Breast epithelium (tissue), 4 donors: ENCODE data around the gene RHOJ. TPM values are rescaled to one million over a fixed set of nuclear protein-coding genes. Genes with fewer than 3 reads are reported as not detected.

Experiments used
- DNase-seq, 2 donors: peaks; one replicate each; pipeline ENCODE4 v3.0.0-alpha.2; 2019; ENCODE audit warnings: low spot score in 2 of 2
- H3K27ac ChIP-seq, 2 donors: fragments of 200-600 bp; sonication (generic) in 1 of 2; one replicate each; pipeline ENCODE4 v1.5.1; 2016 to 2019; ENCODE audit warnings: mild to moderate bottlenecking in 1 of 2
- H3K27me3 ChIP-seq, 2 donors: fragments of 200-600 bp; sonication (generic) in 1 of 2; one replicate each; pipeline versions ENCODE4 v1.5.1 to v1.6.0; 2017 to 2019; ENCODE audit warnings: control low read depth in 1 of 2, mild to moderate bottlenecking in 1 of 2
- H3K36me3 ChIP-seq: fragments of 200-600 bp; one replicate; pipeline ENCODE4 v1.5.1; 2019
- H3K4me1 ChIP-seq, 2 donors: fragments of 200-600 bp; sonication (generic); one replicate each; pipeline ENCODE4 v1.5.1; 2016 to 2019; ENCODE audit warnings: control low read depth in 1 of 2
- H3K4me3 ChIP-seq, 3 donors: fragments of 200-600 bp; sonication (generic); 1 replicate in 2 of 3; 2 replicates in 1 of 3; pipeline ENCODE4 v1.5.1; 2016 to 2019; ENCODE audit warnings: mild to moderate bottlenecking in 3 of 3, moderate library complexity in 2 of 3
- H3K9me3 ChIP-seq, 2 donors: fragments of 200-600 bp; sonication (generic) in 1 of 2; one replicate each; pipeline ENCODE4 v1.5.1; 2016 to 2019; ENCODE audit warnings: control low read depth in 1 of 2
- POLR2A ChIP-seq: fragments of 450-650 bp; IDR thresholded peaks from one replicate; pipeline ENCODE4 v1.6.1; 2016; ENCODE audit warnings: antibody characterized with exemption, mild to moderate bottlenecking, moderate library complexity
- POLR2AphosphoS5 ChIP-seq, 3 donors: sonication (generic); formaldehyde crosslinking; IDR thresholded peaks; one replicate each; pipeline ENCODE4 v1.6.1; 2017; ENCODE audit warnings: antibody characterized with exemption in 3 of 3
- intact Hi-C: fragments of 100-400 bp; cut with DNase I; formaldehyde crosslinking; loops from one replicate; pipeline ENCODE4 v1.15.1; 2023; ENCODE audit warnings: low total_unique reads
- total RNA-seq, 3 donors: library from RNA; depleted of rRNA; stranded (reverse); fragments of >200 nt; gene quantifications; one replicate each; pipeline ENCODE4 v1.1.0, GENCODE V29; 2016
- TF ChIP-seq, protein P1 (sequence below), 3 donors: fragments of 450-650 bp; IDR thresholded peaks; one replicate each; pipeline ENCODE4 v1.5.1; 2016 to 2017; ENCODE audit warnings: antibody characterized with exemption in 3 of 3, mild to moderate bottlenecking in 3 of 3, moderate library complexity in 3 of 3

The RHOJ gene
- total RNA-seq, 3 donors from 2014 or later = 2.4 to 12.5 (median 11.4) TPM

DNA sequence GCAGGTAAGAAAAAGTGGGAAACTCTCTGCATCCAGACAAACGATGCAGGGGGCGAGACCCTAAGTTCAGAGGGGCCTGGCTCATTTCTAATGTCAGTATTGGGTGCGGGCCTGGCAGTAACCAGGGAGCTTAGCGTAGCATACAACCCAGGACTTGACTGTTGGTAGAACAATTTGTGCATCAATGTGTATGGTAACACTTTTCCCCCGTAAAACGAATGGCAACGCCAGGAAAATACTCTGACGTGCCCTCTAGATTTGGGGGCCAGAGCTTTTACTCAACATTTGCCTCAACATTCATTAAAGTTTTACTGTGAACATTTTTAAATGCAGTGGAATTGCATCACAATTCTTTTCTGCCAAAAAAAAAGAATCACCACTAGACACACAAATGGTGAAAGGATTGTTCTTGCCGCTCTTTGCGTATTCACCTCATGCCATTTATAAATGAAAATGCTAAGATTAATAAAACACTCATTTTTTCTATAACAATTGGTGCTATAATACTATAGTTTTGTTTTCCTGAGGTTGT lies 867 bp downstream of the RHOJ start:
- intact Hi-C loops = no loop called here
- DNase-seq = no peak
- H3K4me1 ChIP-seq = no peaks in the 10 kb centered on the region
- TF ChIP-seq, protein P1, sequence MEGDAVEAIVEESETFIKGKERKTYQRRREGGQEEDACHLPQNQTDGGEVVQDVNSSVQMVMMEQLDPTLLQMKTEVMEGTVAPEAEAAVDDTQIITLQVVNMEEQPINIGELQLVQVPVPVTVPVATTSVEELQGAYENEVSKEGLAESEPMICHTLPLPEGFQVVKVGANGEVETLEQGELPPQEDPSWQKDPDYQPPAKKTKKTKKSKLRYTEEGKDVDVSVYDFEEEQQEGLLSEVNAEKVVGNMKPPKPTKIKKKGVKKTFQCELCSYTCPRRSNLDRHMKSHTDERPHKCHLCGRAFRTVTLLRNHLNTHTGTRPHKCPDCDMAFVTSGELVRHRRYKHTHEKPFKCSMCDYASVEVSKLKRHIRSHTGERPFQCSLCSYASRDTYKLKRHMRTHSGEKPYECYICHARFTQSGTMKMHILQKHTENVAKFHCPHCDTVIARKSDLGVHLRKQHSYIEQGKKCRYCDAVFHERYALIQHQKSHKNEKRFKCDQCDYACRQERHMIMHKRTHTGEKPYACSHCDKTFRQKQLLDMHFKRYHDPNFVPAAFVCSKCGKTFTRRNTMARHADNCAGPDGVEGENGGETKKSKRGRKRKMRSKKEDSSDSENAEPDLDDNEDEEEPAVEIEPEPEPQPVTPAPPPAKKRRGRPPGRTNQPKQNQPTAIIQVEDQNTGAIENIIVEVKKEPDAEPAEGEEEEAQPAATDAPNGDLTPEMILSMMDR (IDR thresholded peaks at IDR 0.05) = no peak
- TF ChIP-seq POLR2AphosphoS5 (IDR thresholded peaks at IDR 0.05) (no peak), POLR2A (no peak)
- no peaks in the 10 kb centered on the region for H3K36me3 ChIP-seq
- H3K27ac ChIP-seq = peak overlapping the region; percentile 78 to 95
- H3K4me3 ChIP-seq = peak overlapping the region; percentile 43 to 72 (median 54)
- no peaks in the 10 kb centered on the region for H3K9me3 ChIP-seq
- H3K27me3 ChIP-seq = no peaks in the 10 kb centered on the region

DNA sequence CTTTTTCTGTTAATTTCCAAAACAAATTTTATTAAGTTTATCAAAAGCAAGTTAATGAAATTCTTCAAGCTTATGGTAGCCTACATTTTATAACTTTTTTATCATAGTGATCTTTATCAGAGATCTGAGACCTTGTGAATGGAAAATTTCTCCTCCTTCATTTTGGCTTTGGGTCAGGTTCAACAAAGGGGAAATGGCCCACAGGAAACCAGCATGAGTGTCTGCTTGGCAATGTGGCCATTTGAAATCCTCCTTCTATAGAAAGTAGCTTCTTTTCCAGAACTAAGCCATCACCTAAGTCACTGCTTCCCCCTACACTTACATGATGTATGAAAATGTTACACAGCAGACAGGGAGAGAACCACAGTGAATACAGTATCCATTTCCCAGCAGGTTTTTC lies 1.6 kb downstream of the RHOJ start:
- Histone ChIP-seq H3K4me1 (no peaks in the 10 kb centered on the region), H3K36me3 (no peaks in the 10 kb centered on the region), H3K27me3 (no peaks in the 10 kb centered on the region), H3K4me3 (peak overlapping the region; percentile 43 to 72 (median 54)), H3K27ac (peak overlapping the region; percentile 10 to 72), H3K9me3 (no peaks in the 10 kb centered on the region)
- TF ChIP-seq POLR2A = no peak
- TF ChIP-seq, protein P1 (IDR thresholded peaks at IDR 0.05) = no peak
- no peak for TF ChIP-seq POLR2AphosphoS5 (IDR thresholded peaks at IDR 0.05)
- intact Hi-C loops = no loop called here
- DNase-seq = no peak

DNA sequence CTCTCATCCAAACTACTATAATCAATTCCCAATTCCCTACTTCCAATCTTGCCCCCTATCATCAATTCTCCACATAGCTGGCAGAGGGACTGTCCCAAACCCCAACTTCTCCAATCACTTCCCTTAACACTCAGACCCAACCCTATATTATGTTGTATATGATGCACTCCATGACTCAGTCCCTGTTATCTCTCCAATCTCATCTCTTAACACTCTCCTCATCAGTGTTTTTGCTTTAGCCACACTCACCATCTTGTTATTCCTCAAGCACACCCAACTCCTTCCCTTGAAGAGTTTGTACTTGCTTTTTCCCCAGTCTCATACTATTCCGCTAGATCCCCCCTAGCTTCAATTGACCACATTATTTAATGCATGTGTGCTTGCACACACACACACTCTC lies 4.9 kb downstream of the RHOJ start:
- Histone ChIP-seq H3K27ac (no peak overlapping the region), H3K36me3 (no peaks in the 10 kb centered on the region), H3K4me1 (no peaks in the 10 kb centered on the region), H3K9me3 (no peaks in the 10 kb centered on the region), H3K27me3 (no peaks in the 10 kb centered on the region), H3K4me3 (no peak overlapping the region)
- intact Hi-C loops = no loop called here
- no peak for DNase-seq
- TF ChIP-seq, protein P1 (IDR thresholded peaks at IDR 0.05) = no peak
- TF ChIP-seq POLR2A (no peak), POLR2AphosphoS5 (IDR thresholded peaks at IDR 0.05) (no peak)

DNA sequence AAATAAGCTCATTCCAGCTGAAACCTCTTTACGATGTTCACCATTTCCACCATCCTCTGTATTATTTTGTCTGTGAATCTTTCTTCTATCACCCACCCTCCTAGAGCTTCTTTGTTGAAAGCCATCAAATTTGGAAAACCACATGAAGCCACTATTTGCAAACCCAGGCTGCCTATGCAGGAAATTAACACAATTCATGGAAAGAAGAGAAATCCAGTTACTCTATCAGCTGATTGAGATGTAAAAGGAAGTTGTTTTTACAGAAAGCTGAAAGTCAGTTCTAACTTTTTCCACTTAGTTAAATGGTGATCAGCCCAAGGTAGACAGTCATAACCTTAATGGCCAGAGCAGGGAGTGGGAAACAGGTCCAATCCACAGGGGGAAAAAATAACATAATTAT lies 6.6 kb downstream of the RHOJ start:
- Histone ChIP-seq H3K4me1 (no peaks in the 10 kb centered on the region), H3K9me3 (no peaks in the 10 kb centered on the region), H3K36me3 (no peaks in the 10 kb centered on the region), H3K4me3 (no peak overlapping the region), H3K27ac (peak overlapping the region in 1 of 2 donors; percentile 16), H3K27me3 (no peaks in the 10 kb centered on the region)
- TF ChIP-seq POLR2AphosphoS5 (IDR thresholded peaks at IDR 0.05) = no peak
- TF ChIP-seq, protein P1 (IDR thresholded peaks at IDR 0.05) = no peak
- TF ChIP-seq POLR2A = no peak
- intact Hi-C loops = no loop called here
- no peak for DNase-seq

DNA sequence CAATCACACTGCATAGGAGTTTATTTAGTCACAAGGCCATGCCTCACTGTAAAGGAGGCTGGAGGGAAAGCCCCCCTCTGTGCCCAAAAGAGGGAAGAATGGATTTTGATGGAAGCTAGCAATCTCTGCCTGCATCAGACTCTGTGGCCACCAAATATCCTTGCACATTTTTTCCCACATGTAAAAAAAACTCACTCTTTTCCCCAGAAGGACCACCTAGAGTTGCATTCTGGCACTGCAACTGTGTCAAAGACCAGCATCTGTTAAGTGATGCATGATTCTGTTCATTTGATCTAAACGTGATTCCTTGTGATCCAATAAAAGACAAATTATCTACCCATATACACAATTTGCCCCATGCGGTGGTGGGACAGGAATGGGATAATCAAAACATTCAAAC lies 8.0 kb downstream of the RHOJ start:
- TF ChIP-seq POLR2A = no peak
- TF ChIP-seq, protein P1 (IDR thresholded peaks at IDR 0.05) = no peak
- no peak for TF ChIP-seq POLR2AphosphoS5 (IDR thresholded peaks at IDR 0.05)
- H3K27me3 ChIP-seq = no peaks in the 10 kb centered on the region

More for the DNA sequence above, 8.0 kb downstream of the RHOJ start:
- no peak overlapping the region for H3K4me3 ChIP-seq
- no peaks in the 10 kb centered on the region for H3K36me3 ChIP-seq
- intact Hi-C loops = no loop called here
- H3K9me3 ChIP-seq = no peaks in the 10 kb centered on the region
- no peak for DNase-seq
- H3K27ac ChIP-seq = no peak overlapping the region
- H3K4me1 ChIP-seq = no peaks in the 10 kb centered on the region
